GM20000 (cell line): ENCODE data around the gene CYP27A1.
"Not testable (repeated sequence)": the region's sequence is repeated elsewhere in the genome, so short reads cannot be mapped to it uniquely, and the experiment has no call there.

ENCODE experiments used
- DNase-seq: peaks from one replicate; pipeline ENCODE4 v3.0.0; 2012; ENCODE audit warnings: low spot score
- CTCF ChIP-seq: IDR thresholded peaks from 2 replicates; pipeline ENCODE4 v1.5.1; 2012; ENCODE audit warnings: mild to moderate bottlenecking, control low read depth; ENCODE audit errors: extremely low read depth, missing control alignments

CYP27A1 gene

DNA sequence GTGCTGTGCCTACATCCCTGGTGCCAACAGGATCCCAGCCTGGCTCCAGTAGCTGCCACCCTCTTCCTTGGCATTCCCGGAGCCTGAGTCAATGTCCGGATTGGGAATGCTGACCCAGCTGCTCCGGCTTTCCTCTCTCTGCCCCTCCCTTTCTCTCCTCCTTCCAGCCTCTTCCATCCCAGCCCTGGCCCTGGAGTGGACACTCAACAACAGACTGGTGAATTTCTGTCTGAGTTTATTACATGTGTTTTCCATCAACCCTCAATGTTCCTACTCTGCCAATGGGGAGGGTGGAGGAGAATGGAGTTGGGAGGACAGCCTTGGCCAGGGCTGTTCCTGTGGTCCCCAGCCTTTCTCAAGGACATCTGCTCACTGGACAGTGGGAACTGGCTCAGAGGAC lies 50.6 kb downstream of the CYP27A1 start:
- no peak for TF ChIP-seq CTCF
- no peak for DNase-seq

GRCh38 chr2:218833023-218833609 lies 51.2 kb downstream of the CYP27A1 start:
- no peak for DNase-seq
- no peak for TF ChIP-seq CTCF

DNA sequence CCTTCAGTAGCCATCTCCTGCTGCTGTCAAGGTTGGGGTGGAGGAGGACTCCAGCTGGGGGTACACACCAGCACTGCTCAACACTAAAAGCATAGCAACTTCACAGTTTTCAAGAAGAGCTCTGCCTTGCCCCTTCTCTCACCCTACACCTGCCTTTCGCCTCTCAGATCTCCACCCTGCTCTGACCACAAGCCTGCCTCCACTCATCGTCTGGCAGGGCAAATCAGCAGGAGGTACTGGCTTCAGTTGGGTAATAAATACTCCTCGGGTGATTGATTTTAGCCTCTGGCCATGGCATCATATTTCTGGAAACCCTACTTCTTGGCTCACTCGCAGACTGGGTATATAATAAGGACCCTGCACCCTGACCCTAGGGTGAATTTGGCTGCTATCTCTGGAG lies 52.7 kb downstream of the CYP27A1 start:
- no peak for TF ChIP-seq CTCF
- DNase-seq = no peak

- no peak for TF ChIP-seq CTCF
- no peak for DNase-seq
Observed at GRCh38 chr2:218837495-218837894, 55.5 kb downstream of the CYP27A1 start.

DNA sequence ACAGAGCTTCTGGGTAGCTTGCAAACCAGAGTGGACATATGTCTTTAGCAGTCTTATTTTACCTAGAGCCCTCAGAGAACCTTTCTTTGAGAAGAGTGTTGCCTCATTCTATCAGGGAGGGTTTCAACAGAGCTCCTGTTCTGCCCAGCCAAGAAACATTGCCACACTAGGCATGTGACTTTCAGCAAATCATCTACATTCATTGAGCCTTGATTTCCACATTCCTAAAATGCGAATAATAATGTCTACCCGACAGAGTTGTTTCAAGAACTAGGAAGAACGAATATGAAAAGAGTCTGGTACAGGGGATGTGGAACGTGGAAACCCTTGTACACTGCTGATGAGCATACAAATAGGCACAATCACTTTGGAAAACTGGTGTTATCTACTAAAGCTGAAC lies 57.5 kb downstream of the CYP27A1 start:
- no peak for DNase-seq
- no peak for TF ChIP-seq CTCF

- TF ChIP-seq CTCF = no peak
- no peak for DNase-seq
Observed at GRCh38 chr2:218839888-218840287, 57.9 kb downstream of the CYP27A1 start.

GRCh38 chr2:218844334-218844733 lies 62.4 kb downstream of the CYP27A1 start:
- DNase-seq = not testable (repeated sequence)

GRCh38 chr2:218846963-218847362 lies 65.0 kb downstream of the CYP27A1 start:
- DNase-seq = not testable (repeated sequence)
